A549 (cell line): ENCODE measurements around the gene RTN4IP1. TPM values are rescaled to one million over a fixed set of nuclear protein-coding genes. Genes with fewer than 3 reads are reported as not detected.

Source experiments
- ATAC-seq, 2 experiments: fragments of 200-7000 bp in 1 of 2; fragments of >200 bp in 1 of 2; cut with Nextera tagmentation in 1 of 2; cut with Tn5 transposase in 1 of 2; 3 replicates each; pipeline versions ENCODE4 v1.8.0 to v1.9.1; 2018 to 2020; ENCODE audit warnings: mild to moderate bottlenecking in 1 of 2, moderate library complexity in 1 of 2
- CTCF ChIA-PET: fragments of 300-600 bp; sonication (Branson Sonifier 250); formaldehyde crosslinking; extraction: SDS; loops from one replicate; lab custom pipeline; 2021; ENCODE audit warnings: antibody characterized with exemption, inconsistent platforms; lab: Yijun Ruan, JAX
- POLR2A ChIA-PET: fragments of 350-600 bp; formaldehyde crosslinking; extraction: SDS; loops from one replicate; lab custom pipeline; 2021; ENCODE audit warnings: antibody characterized with exemption, inconsistent platforms; lab: Yijun Ruan, JAX
- DNase-seq, 2 experiments: peaks; one replicate each; pipeline versions ENCODE4 v3.0.0 to v3.0.0-alpha.2; 2011 to 2016; ENCODE audit warnings: low read depth in 1 of 2, low spot score in 1 of 2
- FAIRE-seq: peaks from 2 replicates; lab custom pipeline; 2011; peaks lifted over from hg19 to GRCh38; lab: Jason Lieb, UNC
- H3K27ac ChIP-seq, 2 experiments: fragments of >200 bp; sonication (Bioruptor Twin); formaldehyde crosslinking; 3 replicates each; pipeline ENCODE4 v1.5.1; 2016 to 2017
- H3K4me1 ChIP-seq: fragments of >200 bp; sonication (Bioruptor Twin); formaldehyde crosslinking; 3 replicates; pipeline ENCODE4 v1.6.1; 2016
- H3K4me2 ChIP-seq: fragments of >200 bp; sonication (Bioruptor Twin); formaldehyde crosslinking; 3 replicates; pipeline ENCODE4 v1.6.1; 2016
- H3K4me3 ChIP-seq: fragments of >200 bp; sonication (Bioruptor Twin); formaldehyde crosslinking; 3 replicates; pipeline ENCODE4 v1.5.1; 2016
- H3K9me3 ChIP-seq: fragments of >200 bp; sonication (Bioruptor Twin); formaldehyde crosslinking; 3 replicates; pipeline ENCODE4 v1.6.1; 2016
- CBX8 ChIP-seq: fragments of 200-600 bp; sonication (generic); IDR thresholded peaks from 2 replicates; pipeline ENCODE4 v1.6.1; 2016
- CEBPB ChIP-seq, 2 experiments: fragments of >200 bp in 1 of 2; sonication (Bioruptor Twin) in 1 of 2; formaldehyde crosslinking in 1 of 2; IDR thresholded peaks; 2 replicates each; pipeline ENCODE4 v1.6.1; 2012 to 2016
- CHD4 ChIP-seq: fragments of 200-600 bp; sonication (generic); IDR thresholded peaks from 2 replicates; pipeline ENCODE4 v1.6.1; 2016; ENCODE audit warnings: antibody characterized with exemption, mild to moderate bottlenecking, borderline replicate concordance
- EHMT2 ChIP-seq: fragments of 200-600 bp; sonication (generic); IDR thresholded peaks from 2 replicates; pipeline ENCODE4 v1.6.1; 2016; ENCODE audit warnings: antibody characterized with exemption, low read depth, mild to moderate bottlenecking, moderate library complexity
- EP300 ChIP-seq, 2 experiments: fragments of >200 bp; sonication (Bioruptor Twin); formaldehyde crosslinking; IDR thresholded peaks; 2 replicates in 1 of 2; 3 replicates in 1 of 2; pipeline ENCODE4 v1.6.1; 2016 to 2017
- FOSB ChIP-seq: fragments of 250-450 bp; sonication (Bioruptor Pico); IDR thresholded peaks from 2 replicates; pipeline ENCODE4 v1.5.0; 2020; ENCODE audit warnings: mild to moderate bottlenecking, moderate library complexity
- FOSL2 ChIP-seq, 2 experiments: fragments of 450-650 bp in 1 of 2; fragments of >200 bp in 1 of 2; sonication (Bioruptor Twin) in 1 of 2; formaldehyde crosslinking; IDR thresholded peaks; 2 replicates each; pipeline versions ENCODE4 v1.5.0 to v1.6.1; 2016 to 2020; ENCODE audit warnings: mild to moderate bottlenecking in 1 of 2, moderate library complexity in 1 of 2
- HDAC2 ChIP-seq: fragments of 200-600 bp; sonication (generic); IDR thresholded peaks from 2 replicates; pipeline ENCODE4 v1.6.1; 2016
- HOXB5 ChIP-seq: fragments of 250-450 bp; sonication (Bioruptor Pico); IDR thresholded peaks from 2 replicates; pipeline ENCODE4 v1.5.0; 2020; ENCODE audit warnings: mild to moderate bottlenecking, moderate library complexity
- JUN ChIP-seq, 2 experiments: fragments of >200 bp; sonication (Bioruptor Twin); formaldehyde crosslinking; IDR thresholded peaks; 2 replicates in 1 of 2; 3 replicates in 1 of 2; pipeline ENCODE4 v1.6.1; 2016 to 2017
- JUNB ChIP-seq: fragments of >200 bp; sonication (Bioruptor Twin); formaldehyde crosslinking; IDR thresholded peaks from 2 replicates; pipeline ENCODE4 v1.6.1; 2016
- MAFK ChIP-seq: fragments of 450-650 bp; IDR thresholded peaks from 2 replicates; pipeline ENCODE4 v1.6.1; 2014; ENCODE audit not compliant: partially characterized antibody
- NFE2L2 ChIP-seq: fragments of 150-350 bp; conservative IDR thresholded peaks from 2 replicates; pipeline ENCODE4 v1.6.1; 2014; ENCODE audit warnings: low read length
- NR3C1 ChIP-seq: fragments of >200 bp; sonication (Bioruptor Twin); formaldehyde crosslinking; IDR thresholded peaks from 3 replicates; pipeline ENCODE4 v1.6.1; 2017
- PHF8 ChIP-seq: fragments of 200-600 bp; sonication (generic); IDR thresholded peaks from 2 replicates; pipeline ENCODE4 v1.6.1; 2016; ENCODE audit warnings: low read depth, mild to moderate bottlenecking, antibody characterized with exemption, moderate library complexity, borderline replicate concordance
- SMC3 ChIP-seq: fragments of >200 bp; sonication (Bioruptor Twin); formaldehyde crosslinking; IDR thresholded peaks from 3 replicates; pipeline ENCODE4 v1.6.1; 2018; ENCODE audit warnings: inconsistent platforms
- TFCP2L1 ChIP-seq: fragments of 250-450 bp; sonication (Bioruptor Pico); IDR thresholded peaks from 2 replicates; pipeline ENCODE4 v1.5.0; 2021; ENCODE audit warnings: mild to moderate bottlenecking
- WGBS: methylation state at CpG from one replicate; pipeline ENCODE4 v1.1.6; 2017; ENCODE audit errors: missing lambda C conversion rate; 5-methylcytosine and 5-hydroxymethylcytosine counted together
- polyA plus RNA-seq, 4 experiments: library from polyadenylated mRNA; depleted of rRNA in 3 of 4; stranded (reverse); fragments of >200 nt; fragmentation: RNase III in 1 of 4; extraction: RNeasy Plus Mini Kit Qiagen cat#74134 plus additional on column Dnase treatment in 1 of 4; gene quantifications; 2 replicates in 3 of 4; 3 replicates in 1 of 4; pipeline ENCODE4 v1.2.3, GENCODE V29; 2011 to 2017
- TF ChIP-seq, protein P1 (sequence below): IDR thresholded peaks from 2 replicates; pipeline ENCODE4 v1.6.1; 2012
- TF ChIP-seq, protein P2 (sequence below): fragments of >200 bp; sonication (Bioruptor Twin); formaldehyde crosslinking; IDR thresholded peaks from 2 replicates; pipeline ENCODE4 v1.6.1; 2016
- TF ChIP-seq, protein P3 (sequence below): fragments of 250-450 bp; sonication (Bioruptor Pico); IDR thresholded peaks from 2 replicates; pipeline ENCODE4 v1.5.0; 2020; ENCODE audit warnings: low read depth, mild to moderate bottlenecking, moderate library complexity
- TF ChIP-seq, protein P4 (sequence below): fragments of 450-650 bp; IDR thresholded peaks from 2 replicates; pipeline ENCODE4 v1.6.1; 2014; ENCODE audit warnings: antibody characterized with exemption
- TF ChIP-seq, protein P5 (sequence below): fragments of 150-350 bp; IDR thresholded peaks from 2 replicates; pipeline ENCODE4 v1.6.1; 2014; ENCODE audit warnings: low read depth, mild to moderate bottlenecking, low read length

RTN4IP1 gene
- polyA plus RNA-seq, 2 of the 4 experiments (the other 2 are of a cell fraction), result 13.9 to 15.1 TPM

DNA sequence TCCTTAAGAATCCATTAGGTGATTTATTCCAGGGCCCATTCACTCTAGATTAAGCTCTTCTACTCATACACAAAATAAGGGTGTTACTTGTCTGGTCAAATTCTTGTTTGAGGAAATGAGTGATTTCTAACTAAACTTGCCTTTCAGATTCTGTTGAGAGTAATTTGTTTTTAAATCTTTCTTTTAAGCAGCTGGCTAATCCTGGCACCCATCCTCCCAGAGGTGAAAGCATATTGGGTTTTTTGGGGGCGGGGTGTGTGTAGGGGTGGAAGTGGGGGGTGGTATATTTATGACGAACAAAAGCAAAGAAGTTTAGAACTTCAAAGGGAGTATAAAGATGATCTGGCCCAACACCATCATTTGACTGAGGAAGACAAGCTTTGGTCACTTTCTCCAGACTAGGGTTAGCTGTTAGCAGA is 94.7 kb downstream of the RTN4IP1 start:
- DNase-seq, result no peak
- TF ChIP-seq EP300 (IDR thresholded peaks at IDR 0.05) (no peak), FOSL2 (IDR thresholded peaks at IDR 0.05) (no peak), FOSL2 (CRISPR knock-in tag; IDR thresholded peaks at IDR 0.05) (no peak), NFE2L2 (no peak)
- no peak overlapping the region for H3K4me2 ChIP-seq
- H3K4me1 ChIP-seq, result peaks cover 18% of the 10 kb centered on the region
- 57% methylated on average over 2 of the region's 2 CpGs for WGBS
- H3K4me3 ChIP-seq, result no peak overlapping the region
- ChIA-PET CTCF (interaction anchor here (0.7 to 1.5 kb wide), 3 partner anchors 21 to 23 kb away, joined by 3 to 4 read pairs (median 3); no protein-coding TSS in a partner anchor), POLR2A (no interaction called here)
- no peak for ATAC-seq
- no peak for FAIRE-seq
- no peak overlapping the region for H3K27ac ChIP-seq
- no peaks in the 10 kb centered on the region for H3K9me3 ChIP-seq

DNA sequence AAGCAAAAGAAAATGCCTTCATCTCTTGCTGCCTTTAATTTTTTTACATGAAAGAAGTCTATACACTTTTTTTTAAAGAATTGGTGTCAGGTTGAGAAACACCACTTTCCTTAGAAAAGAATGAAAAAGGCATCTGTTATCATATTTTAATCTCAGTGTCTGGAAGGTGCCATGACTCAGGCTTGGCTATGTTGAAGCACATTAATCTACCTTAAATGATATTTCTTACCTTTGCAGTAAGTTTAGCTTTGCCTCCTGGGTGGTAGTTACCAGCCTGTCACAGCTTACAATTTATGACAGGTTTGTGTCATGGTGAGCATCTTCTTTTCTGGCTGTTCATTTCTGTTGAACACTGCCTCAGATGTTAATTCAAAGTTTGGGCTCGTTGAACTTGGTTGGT is 95.3 kb downstream of the RTN4IP1 start:
- peaks cover 23% of the 10 kb centered on the region for H3K4me1 ChIP-seq
- TF ChIP-seq CEBPB (IDR thresholded peaks at IDR 0.05) (no peak), CBX8 (no peak), EHMT2 (no peak), HDAC2 (no peak), MAFK (no peak), SMC3 (no peak), CHD4 (no peak)
- TF ChIP-seq, protein P1, sequence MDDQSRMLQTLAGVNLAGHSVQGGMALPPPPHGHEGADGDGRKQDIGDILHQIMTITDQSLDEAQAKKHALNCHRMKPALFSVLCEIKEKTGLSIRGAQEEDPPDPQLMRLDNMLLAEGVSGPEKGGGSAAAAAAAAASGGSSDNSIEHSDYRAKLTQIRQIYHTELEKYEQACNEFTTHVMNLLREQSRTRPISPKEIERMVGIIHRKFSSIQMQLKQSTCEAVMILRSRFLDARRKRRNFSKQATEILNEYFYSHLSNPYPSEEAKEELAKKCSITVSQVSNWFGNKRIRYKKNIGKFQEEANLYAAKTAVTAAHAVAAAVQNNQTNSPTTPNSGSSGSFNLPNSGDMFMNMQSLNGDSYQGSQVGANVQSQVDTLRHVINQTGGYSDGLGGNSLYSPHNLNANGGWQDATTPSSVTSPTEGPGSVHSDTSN, result no peak
- ATAC-seq (no peak), DNase-seq (no peak), FAIRE-seq (no peak)
- ChIA-PET CTCF (interaction anchor here (0.7 to 1.5 kb wide), 3 partner anchors 22 to 23 kb away, joined by 3 to 4 read pairs (median 3); no protein-coding TSS in a partner anchor), POLR2A (no interaction called here)
- 29% methylated on average over 1 of the region's 1 CpG for WGBS
- no peak overlapping the region for H3K27ac ChIP-seq
- no peak overlapping the region for H3K4me3 ChIP-seq
- H3K4me2 ChIP-seq, result no peak overlapping the region
- no peaks in the 10 kb centered on the region for H3K9me3 ChIP-seq

DNA sequence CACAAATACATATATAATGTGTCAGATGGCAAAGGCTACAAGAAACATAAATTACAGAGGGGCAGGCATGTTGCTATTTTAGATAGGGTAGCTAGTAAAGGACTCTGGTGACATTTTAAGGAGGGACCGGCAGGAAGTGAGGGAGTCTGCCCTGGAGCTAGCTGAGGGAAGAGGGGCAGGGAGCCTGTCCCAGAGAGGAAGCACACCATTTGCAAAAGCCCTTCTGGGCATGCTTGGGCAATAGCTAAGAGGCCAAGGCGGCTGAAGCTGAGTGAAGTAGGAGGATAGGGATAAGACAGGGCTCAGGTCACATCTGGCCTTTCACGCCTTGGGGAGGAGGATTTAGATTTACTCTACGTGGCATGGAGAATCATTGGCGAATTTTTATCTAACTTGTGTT is 96.2 kb downstream of the RTN4IP1 start:
- no peak overlapping the region for H3K4me2 ChIP-seq
- WGBS, result 75% methylated on average over 5 of the region's 5 CpGs
- peak overlapping the region in 1 of 2 experiments; percentile 35; a peak in 1 of 6 replicates for H3K27ac ChIP-seq
- ChIA-PET CTCF (no interaction called here), POLR2A (no interaction called here)
- TF ChIP-seq PHF8 (no peak), HOXB5 (CRISPR knock-in tag) (no peak), JUNB (no peak), FOSB (no peak), JUN (IDR thresholded peaks at IDR 0.05) (no peak), TFCP2L1 (CRISPR knock-in tag) (no peak), NR3C1 (no peak)
- TF ChIP-seq, protein P2, sequence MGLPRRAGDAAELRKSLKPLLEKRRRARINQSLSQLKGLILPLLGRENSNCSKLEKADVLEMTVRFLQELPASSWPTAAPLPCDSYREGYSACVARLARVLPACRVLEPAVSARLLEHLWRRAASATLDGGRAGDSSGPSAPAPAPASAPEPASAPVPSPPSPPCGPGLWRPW, result no peak
- TF ChIP-seq, protein P3, sequence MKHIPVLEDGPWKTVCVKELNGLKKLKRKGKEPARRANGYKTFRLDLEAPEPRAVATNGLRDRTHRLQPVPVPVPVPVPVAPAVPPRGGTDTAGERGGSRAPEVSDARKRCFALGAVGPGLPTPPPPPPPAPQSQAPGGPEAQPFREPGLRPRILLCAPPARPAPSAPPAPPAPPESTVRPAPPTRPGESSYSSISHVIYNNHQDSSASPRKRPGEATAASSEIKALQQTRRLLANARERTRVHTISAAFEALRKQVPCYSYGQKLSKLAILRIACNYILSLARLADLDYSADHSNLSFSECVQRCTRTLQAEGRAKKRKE, result no peak
- no peak for DNase-seq
- H3K9me3 ChIP-seq, result no peaks in the 10 kb centered on the region
- H3K4me3 ChIP-seq, result no peak overlapping the region
- ATAC-seq, result no peak
- peaks cover 32% of the 10 kb centered on the region for H3K4me1 ChIP-seq
- no peak for FAIRE-seq

DNA sequence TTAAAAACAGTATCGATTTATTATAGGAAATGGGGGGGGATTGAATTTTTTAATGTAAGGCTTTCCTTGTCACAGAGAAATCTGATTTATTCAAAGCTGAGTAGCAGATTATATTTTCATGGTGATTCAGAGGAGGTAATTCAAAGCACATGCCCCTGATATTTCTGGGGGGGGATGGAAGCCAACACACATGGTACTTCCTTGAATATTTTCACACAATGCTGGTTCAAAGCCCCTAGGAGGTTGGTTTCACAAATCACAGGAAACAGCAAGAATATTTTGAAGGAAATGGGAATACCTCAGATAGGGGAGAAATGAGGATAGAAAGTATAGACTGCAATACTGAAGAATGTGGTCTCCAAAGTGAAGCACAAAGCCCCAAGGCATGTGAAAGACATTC is 98.8 kb downstream of the RTN4IP1 start:
- FAIRE-seq, result no peak

More for the DNA sequence above, 98.8 kb downstream of the RTN4IP1 start:
- no peaks in the 10 kb centered on the region for H3K9me3 ChIP-seq
- no peak overlapping the region for H3K4me3 ChIP-seq
- DNase-seq (no peak), ATAC-seq (no peak)
- peaks cover 49% of the 10 kb centered on the region for H3K4me1 ChIP-seq
- H3K27ac ChIP-seq, result peak overlapping the region; percentile 4 to 59; a peak in 2 of 6 replicates
- ChIA-PET CTCF (interaction anchor here (1.0 to 2.0 kb wide), 2 partner anchors 8 to 18 kb away, joined by 3 to 4 read pairs; no protein-coding TSS in a partner anchor), POLR2A (no interaction called here)
- peak overlapping the region; percentile 4; the same call in 2 of the 3 replicates for H3K4me2 ChIP-seq
- TF ChIP-seq HDAC2 (no peak), NR3C1 (no peak), JUNB (no peak)
- TF ChIP-seq, protein P3, result no peak
- TF ChIP-seq, protein P4, sequence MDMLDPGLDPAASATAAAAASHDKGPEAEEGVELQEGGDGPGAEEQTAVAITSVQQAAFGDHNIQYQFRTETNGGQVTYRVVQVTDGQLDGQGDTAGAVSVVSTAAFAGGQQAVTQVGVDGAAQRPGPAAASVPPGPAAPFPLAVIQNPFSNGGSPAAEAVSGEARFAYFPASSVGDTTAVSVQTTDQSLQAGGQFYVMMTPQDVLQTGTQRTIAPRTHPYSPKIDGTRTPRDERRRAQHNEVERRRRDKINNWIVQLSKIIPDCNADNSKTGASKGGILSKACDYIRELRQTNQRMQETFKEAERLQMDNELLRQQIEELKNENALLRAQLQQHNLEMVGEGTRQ, result no peak
- TF ChIP-seq, protein P5, sequence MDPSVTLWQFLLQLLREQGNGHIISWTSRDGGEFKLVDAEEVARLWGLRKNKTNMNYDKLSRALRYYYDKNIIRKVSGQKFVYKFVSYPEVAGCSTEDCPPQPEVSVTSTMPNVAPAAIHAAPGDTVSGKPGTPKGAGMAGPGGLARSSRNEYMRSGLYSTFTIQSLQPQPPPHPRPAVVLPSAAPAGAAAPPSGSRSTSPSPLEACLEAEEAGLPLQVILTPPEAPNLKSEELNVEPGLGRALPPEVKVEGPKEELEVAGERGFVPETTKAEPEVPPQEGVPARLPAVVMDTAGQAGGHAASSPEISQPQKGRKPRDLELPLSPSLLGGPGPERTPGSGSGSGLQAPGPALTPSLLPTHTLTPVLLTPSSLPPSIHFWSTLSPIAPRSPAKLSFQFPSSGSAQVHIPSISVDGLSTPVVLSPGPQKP, result no peak
- 34% methylated on average over 1 of the region's 1 CpG for WGBS
